ENCODE measurements around the gene CADM3.

- TF ChIP-seq CTCF (conservative IDR thresholded peaks at IDR 0.05; ENCODE audit: low read depth in 2 of 2) (no peak), ZNF114 (CRISPR knock-in tag; IDR thresholded peaks at IDR 0.05) (no peak), EZH2 (IDR thresholded peaks at IDR 0.05; ENCODE audit: low read depth, unreplicated experiment) (no peak), EZH2phosphoT487 (IDR thresholded peaks at IDR 0.05; ENCODE audit: unreplicated experiment) (no peak), ZNF331 (CRISPR knock-in tag; IDR thresholded peaks at IDR 0.05; ENCODE audit: low read depth) (no peak), POLR2AphosphoS5 (IDR thresholded peaks at IDR 0.05; ENCODE audit: low read depth) (no peak), REST (IDR thresholded peaks at IDR 0.05; ENCODE audit: unreplicated experiment) (no peak), NANOG (IDR thresholded peaks at IDR 0.05; ENCODE audit: borderline replicate concordance) (no peak), STAT1 (IDR thresholded peaks at IDR 0.05; ENCODE audit: unreplicated experiment) (no peak), CREB1 (CRISPR knock-in tag; IDR thresholded peaks at IDR 0.05; ENCODE audit: low read depth) (no peak)
Measured at GRCh38 chr1:159209061-159209460, 37.6 kb downstream of the CADM3 start.
